LNCAP (cell line): ENCODE measurements around the gene TIE1.

Source experiments
- TF ChIP-seq, protein P1 (sequence below): fragments of 450-650 bp; IDR thresholded peaks from 2 replicates; pipeline ENCODE4 v1.5.1; 2017; ENCODE audit warnings: mild to moderate bottlenecking

Gene TIE1

DNA sequence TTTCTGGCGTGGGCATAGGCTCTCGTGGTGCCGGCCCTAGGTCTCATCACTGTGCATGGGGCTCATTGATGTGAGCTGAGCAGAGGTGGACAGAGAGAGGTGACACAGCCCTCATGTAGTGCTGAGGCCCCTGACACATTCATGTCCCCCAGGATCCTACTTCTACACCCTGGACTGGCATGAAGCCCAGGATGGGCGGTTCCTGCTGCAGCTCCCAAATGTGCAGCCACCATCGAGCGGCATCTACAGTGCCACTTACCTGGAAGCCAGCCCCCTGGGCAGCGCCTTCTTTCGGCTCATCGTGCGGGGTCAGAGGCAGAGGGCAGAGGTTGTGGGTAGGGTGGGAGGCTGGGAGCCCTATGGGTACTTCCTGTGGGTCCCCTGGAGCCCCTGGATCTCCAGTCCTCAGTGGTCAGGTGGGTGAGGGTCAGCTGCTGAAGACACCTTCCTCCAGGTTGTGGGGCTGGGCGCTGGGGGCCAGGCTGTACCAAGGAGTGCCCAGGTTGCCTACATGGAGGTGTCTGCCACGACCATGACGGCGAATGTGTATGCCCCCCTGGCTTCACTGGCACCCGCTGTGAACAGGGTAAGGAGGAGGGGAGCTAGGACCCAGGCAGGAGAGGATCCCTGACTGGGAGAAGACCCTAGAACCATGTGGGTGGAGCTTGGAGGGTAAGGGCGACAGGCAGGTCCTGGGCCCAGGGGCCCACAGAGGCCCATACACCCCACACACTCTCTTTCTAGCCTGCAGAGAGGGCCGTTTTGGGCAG, 6.1 kb downstream of the TIE1 start:
- TF ChIP-seq, protein P1, sequence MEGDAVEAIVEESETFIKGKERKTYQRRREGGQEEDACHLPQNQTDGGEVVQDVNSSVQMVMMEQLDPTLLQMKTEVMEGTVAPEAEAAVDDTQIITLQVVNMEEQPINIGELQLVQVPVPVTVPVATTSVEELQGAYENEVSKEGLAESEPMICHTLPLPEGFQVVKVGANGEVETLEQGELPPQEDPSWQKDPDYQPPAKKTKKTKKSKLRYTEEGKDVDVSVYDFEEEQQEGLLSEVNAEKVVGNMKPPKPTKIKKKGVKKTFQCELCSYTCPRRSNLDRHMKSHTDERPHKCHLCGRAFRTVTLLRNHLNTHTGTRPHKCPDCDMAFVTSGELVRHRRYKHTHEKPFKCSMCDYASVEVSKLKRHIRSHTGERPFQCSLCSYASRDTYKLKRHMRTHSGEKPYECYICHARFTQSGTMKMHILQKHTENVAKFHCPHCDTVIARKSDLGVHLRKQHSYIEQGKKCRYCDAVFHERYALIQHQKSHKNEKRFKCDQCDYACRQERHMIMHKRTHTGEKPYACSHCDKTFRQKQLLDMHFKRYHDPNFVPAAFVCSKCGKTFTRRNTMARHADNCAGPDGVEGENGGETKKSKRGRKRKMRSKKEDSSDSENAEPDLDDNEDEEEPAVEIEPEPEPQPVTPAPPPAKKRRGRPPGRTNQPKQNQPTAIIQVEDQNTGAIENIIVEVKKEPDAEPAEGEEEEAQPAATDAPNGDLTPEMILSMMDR: no peak

DNA sequence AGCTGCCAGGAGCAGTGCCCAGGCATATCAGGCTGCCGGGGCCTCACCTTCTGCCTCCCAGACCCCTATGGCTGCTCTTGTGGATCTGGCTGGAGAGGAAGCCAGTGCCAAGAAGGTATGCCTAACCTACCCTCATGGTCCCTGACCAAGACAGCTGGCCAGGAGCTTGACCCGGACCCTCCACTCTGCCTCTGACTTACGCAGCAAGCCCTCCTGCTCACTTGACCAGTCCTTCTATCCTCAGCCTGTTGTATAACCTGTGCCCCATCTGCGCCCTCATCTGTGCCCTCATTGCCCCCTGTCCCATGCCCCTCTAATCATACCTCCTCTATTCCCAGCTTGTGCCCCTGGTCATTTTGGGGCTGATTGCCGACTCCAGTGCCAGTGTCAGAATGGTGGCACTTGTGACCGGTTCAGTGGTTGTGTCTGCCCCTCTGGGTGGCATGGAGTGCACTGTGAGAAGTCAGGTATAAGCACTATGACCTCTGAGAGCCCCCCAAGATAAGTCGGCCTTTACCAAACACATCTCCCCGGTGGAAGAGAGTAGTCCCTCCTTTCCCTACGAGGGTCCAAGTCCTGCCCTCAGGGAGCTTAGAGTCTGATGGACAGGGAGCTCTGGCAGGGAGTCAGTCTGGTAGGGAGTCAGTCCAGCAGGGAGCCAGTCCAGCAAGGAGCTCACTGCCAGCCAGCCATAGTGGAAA, 6.8 kb downstream of the TIE1 start:
- TF ChIP-seq, protein P1: no peak

DNA sequence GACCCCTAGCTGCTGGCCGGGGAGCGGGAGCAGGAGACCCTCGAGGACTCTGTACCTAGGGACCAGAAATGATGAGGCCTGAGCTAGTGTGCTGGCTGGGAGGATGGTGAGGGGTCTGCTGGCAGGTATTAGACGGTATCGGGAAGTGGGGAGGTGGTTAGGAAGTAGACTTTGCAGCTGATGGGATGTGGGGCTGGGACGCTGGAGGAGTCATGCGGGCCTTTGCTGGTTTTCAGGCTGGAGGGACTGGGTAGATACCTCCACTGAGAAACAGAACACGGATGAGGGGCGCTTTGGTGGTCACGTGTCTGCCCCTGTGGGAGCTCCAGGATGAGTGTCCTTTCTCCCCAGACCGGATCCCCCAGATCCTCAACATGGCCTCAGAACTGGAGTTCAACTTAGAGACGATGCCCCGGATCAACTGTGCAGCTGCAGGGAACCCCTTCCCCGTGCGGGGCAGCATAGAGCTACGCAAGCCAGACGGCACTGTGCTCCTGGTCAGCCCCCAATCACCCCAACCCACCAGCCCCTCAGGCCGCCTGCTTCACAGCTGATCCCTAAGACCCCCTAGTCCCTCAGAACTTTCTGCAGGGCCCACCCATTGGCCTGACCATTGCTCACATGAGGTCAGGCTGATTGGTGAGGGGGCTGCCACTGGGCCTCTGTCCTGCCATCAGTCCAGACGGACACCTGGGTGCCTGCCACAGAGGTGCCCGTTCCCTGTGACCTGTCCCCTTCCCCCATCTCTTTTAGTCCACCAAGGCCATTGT, 8.0 kb downstream of the TIE1 start:
- TF ChIP-seq, protein P1: no peak

DNA sequence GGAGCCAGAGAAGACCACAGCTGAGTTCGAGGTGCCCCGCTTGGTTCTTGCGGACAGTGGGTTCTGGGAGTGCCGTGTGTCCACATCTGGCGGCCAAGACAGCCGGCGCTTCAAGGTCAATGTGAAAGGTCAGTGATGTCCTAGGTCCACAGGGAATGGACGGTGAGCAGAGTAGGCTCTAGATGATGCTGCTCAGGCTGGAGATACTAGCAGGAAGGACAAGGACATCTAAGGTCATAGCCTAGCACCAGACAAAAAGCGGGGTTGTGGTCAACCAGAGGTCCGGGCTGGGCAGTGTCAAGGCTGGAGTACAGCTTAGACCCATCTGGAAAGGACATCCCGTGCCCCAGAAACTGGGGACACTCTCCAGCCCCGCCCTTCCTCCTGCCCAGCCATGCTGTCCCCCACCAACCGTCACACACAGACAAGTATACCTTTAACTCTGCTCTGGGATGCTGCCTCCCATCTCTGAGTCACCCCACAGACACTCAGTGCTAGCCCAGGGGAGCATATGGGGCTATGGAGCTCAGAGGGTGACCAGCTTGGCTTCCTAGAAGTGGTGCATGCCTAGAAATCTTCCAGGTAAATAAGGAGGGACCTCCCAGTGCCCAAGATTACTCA, 8.7 kb downstream of the TIE1 start:
- TF ChIP-seq, protein P1: no peak

DNA sequence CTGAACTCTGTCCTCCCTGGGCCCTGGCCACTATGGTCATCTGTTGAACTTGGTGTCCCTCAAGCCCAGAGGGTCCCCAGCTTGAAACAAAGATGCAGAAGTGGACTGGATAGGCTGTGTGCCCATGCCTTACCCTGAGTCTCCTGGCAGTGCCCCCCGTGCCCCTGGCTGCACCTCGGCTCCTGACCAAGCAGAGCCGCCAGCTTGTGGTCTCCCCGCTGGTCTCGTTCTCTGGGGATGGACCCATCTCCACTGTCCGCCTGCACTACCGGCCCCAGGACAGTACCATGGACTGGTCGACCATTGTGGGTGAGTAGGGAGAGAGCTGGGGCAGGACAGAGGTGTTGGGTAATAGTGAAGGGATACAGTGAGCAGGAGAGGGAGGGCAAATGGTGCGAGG, 10.7 kb downstream of the TIE1 start:
- TF ChIP-seq, protein P1: no peak

DNA sequence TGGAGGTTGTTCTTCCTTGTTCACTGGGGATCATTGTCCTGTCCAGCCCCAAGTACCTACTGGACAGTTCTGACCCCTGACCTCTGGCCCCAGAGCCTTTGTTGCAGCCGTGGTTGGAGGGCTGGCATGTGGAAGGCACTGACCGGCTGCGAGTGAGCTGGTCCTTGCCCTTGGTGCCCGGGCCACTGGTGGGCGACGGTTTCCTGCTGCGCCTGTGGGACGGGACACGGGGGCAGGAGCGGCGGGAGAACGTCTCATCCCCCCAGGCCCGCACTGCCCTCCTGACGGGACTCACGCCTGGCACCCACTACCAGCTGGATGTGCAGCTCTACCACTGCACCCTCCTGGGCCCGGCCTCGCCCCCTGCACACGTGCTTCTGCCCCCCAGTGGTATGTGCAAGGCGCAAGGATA, 11.4 kb downstream of the TIE1 start:
- TF ChIP-seq, protein P1: no peak
